C4-2B (cell line): ENCODE data around the gene KIF19.

Experiments used
- H3K27ac ChIP-seq: fragments of 450-650 bp; 2 replicates; pipeline ENCODE4 v1.5.1; 2017
- CTCF ChIP-seq: fragments of 450-650 bp; conservative IDR thresholded peaks from 2 replicates; pipeline ENCODE4 v1.5.1; 2017; ENCODE audit warnings: mild to moderate bottlenecking
- ZFX ChIP-seq: fragments of 450-650 bp; IDR thresholded peaks from 2 replicates; pipeline ENCODE4 v1.6.1; 2017

Gene KIF19

DNA sequence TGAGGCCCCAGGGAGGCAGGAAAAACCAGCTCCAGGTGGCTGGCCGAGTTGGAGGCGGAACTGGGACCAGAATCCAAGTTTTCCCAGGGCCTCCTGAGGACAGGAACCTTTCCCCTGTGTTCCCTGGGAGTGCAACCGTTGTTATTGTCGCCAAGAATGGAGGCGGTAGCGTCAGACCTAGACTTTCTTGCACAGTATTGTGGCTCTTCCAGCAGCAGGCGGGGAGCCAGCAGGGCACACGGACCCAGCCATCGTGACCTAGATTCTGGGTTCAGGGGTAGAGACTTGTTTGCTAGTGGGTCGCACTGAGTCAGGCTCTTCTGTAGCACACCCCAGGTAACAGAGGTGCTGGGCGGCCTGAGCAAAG, 667 bp upstream of the KIF19 start:
- TF ChIP-seq ZFX (no peak), CTCF (no peak)
- H3K27ac ChIP-seq: no peak overlapping the region

DNA sequence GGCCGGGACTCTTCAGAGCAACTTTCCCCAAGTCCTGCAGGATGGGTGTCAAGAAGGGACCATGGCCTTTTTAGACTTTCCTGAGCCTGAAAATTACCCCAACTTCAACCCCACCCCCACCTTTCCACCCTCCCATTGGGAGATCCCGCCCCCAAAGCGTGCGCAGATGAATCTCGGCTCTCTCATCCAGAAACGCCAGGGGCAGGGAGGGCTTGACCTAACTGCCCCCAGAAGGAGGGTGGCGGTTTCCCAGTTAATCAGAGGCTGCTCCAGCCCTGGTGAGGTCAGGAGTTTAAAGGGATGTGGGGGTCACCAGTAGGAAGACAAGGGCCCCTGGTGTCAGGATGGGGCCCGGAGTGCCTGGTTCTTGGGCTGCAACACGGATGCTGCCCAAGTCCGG, 480 bp downstream of the KIF19 start:
- H3K27ac ChIP-seq: no peak overlapping the region
- TF ChIP-seq CTCF (no peak), ZFX (no peak)

DNA sequence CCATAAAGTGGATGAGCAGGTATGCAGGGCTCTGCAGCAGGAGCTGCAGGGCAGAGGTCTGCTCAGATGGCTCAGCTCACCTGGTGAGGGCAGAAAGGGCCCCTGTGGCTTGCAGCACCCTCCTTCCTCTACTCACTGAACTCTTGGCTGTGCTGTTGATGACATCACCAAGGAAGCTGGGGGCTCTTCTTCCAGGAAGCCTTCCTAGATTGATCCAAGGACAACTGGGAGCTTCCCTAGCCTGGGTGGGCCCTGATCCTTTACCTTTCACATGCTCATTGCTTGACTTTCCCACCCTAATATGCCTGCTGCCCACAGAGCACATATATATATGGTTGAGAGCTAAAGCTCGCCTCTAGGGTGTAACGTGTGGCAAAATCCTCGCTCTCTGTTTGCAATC, 2.5 kb downstream of the KIF19 start:
- no peak for TF ChIP-seq CTCF
- TF ChIP-seq ZFX: no peak
- H3K27ac ChIP-seq: no peak overlapping the region

- TF ChIP-seq CTCF (no peak), ZFX (no peak)
- no peak overlapping the region for H3K27ac ChIP-seq
These were observed 3.4 kb downstream of the KIF19 start for GRCh38 chr17:74329378-74329777.

GRCh38 chr17:74330446-74330845, 4.4 kb downstream of the KIF19 start:
- no peak for TF ChIP-seq ZFX
- no peak for TF ChIP-seq CTCF

DNA sequence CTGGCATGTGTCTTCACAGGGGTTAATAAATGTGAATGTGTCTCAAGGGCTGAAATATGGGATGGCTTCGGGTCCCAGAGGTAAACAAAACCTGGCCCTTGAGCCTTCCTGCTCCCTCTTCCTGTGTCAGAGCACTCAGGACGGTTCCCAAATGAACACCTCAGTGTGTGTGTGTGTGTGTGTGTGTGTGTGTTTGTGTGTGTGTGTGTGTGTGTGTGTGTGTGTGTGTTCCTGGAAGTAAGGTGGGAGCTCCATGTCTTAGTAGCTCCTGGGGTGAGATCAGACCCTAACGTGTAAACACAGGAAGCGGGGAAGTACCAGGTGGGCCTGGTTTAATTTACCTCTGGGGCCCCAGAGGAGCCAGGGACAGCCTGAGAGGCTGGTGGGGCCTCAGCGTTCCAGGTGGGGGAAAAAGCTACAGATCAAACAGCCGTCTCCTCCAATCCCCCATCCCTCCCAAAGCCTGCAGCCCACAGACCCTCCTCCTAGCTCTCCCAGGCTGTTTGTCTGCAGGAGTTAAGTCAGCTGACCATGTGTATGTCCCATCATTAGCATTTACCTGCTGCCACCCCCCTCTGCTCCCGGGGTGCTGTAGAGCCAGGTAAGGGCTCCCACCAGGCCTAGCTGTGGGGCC, 6.1 kb downstream of the KIF19 start:
- no peak overlapping the region for H3K27ac ChIP-seq
- TF ChIP-seq ZFX (no peak), CTCF (no peak)

More at GRCh38 chr17:74330446-74330845, 4.4 kb downstream of the KIF19 start:
- no peak overlapping the region for H3K27ac ChIP-seq

DNA sequence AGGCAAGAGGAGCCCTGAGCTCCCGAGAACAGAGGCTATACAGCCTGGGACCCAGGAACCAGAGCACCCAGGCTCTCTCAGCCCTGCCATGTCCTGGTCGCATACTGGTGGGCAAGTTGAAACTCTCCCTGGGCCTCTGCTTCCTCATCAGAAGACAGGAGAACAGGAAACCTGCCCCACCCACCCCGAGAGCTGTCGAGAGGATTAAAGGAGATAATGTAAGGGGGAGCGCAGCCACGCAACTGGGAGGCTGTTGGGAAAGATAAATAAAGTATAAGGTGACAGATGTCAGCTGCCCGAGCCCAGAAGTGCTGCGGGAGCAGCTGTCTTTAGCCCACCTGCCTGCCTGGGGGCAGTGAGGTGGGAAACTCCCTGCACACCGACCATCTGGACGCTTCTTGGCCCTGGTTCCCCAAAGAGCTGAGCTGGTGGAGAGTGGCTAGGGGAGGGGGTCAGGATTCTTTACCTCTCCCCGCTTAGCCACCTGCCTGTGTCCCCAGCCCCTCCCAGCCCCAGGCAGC, 6.8 kb downstream of the KIF19 start:
- no peak for TF ChIP-seq CTCF
- no peak for TF ChIP-seq ZFX
- no peak overlapping the region for H3K27ac ChIP-seq
